Panc1 (cell line): ENCODE results near the gene PPP4R1. TPM values are rescaled to one million over a fixed set of nuclear protein-coding genes. Genes with fewer than 3 reads are reported as not detected.

Experiments used
- ATAC-seq: fragments of 200-7000 bp; cut with Tn5 transposase; 2 replicates; pipeline ENCODE4 v1.9.1; 2020; ENCODE audit warnings: mild to moderate bottlenecking, moderate library complexity
- BruUV-seq: library from RNA; stranded (reverse); fragments of 400-500 nt; replicated peaks from 2 replicates; lab custom pipeline; 2021; lab: Mats Ljungman, UMichigan
- CTCF ChIA-PET: fragments of 300-600 bp; sonication (Branson Sonifier 250); formaldehyde crosslinking; loops from one replicate; lab custom pipeline; 2022; ENCODE audit warnings: antibody characterized with exemption; lab: Charles Lee
- POLR2A ChIA-PET: fragments of 300-600 bp; sonication (Branson Sonifier 250); formaldehyde crosslinking; loops from one replicate; lab custom pipeline; 2022; ENCODE audit warnings: antibody characterized with exemption; lab: Charles Lee
- DNase-seq: peaks from one replicate; pipeline ENCODE4 v3.0.0-alpha.2; 2010; ENCODE audit warnings: low read depth, low spot score
- H3K27ac ChIP-seq: 2 replicates; pipeline ENCODE4 v1.5.1; 2011; ENCODE audit warnings: mild to moderate bottlenecking, low read length, inconsistent platforms
- H3K27me3 ChIP-seq: fragments of 200-500 bp; sonication (Bioruptor generic); 2 replicates; pipeline ENCODE4 v1.6.0; 2014; ENCODE audit warnings: low read length, inconsistent platforms; ENCODE audit not compliant: control insufficient read depth, insufficient read depth
- H3K36me3 ChIP-seq: fragments of 200-500 bp; sonication (Bioruptor generic); 2 replicates; pipeline ENCODE4 v1.5.1; 2014; ENCODE audit warnings: inconsistent platforms, mild to moderate bottlenecking, low read length, moderate library complexity; ENCODE audit not compliant: control insufficient read depth, insufficient read depth
- H3K4me1 ChIP-seq: 2 replicates; pipeline ENCODE4 v1.5.1; 2011; ENCODE audit warnings: inconsistent platforms, mild to moderate bottlenecking, low read length, moderate library complexity; ENCODE audit not compliant: control insufficient read depth, insufficient read depth
- H3K4me3 ChIP-seq, 2 experiments: 2 replicates each; pipeline ENCODE4 v1.5.1; 2011 to 2012; ENCODE audit warnings: low read depth in 2 of 2, low read length in 2 of 2, mild to moderate bottlenecking in 2 of 2, inconsistent platforms in 1 of 2, moderate library complexity in 1 of 2
- H3K9me3 ChIP-seq: fragments of 200-500 bp; sonication (Bioruptor generic); 2 replicates; pipeline ENCODE4 v1.5.1; 2014; ENCODE audit warnings: low read depth, mild to moderate bottlenecking, inconsistent platforms, low read length, moderate library complexity; ENCODE audit not compliant: control insufficient read depth, insufficient read depth
- POLR2AphosphoS5 ChIP-seq: IDR thresholded peaks from 2 replicates; pipeline ENCODE4 v1.6.1; 2012; ENCODE audit warnings: mild to moderate bottlenecking, low read depth, low read length, moderate library complexity
- SIN3A ChIP-seq: IDR thresholded peaks from 2 replicates; pipeline ENCODE4 v1.6.1; 2012; ENCODE audit warnings: low read depth, mild to moderate bottlenecking, low read length, moderate library complexity, borderline replicate concordance; ENCODE audit not compliant: insufficient read depth
- TCF7L2 ChIP-seq: IDR thresholded peaks from 2 replicates; pipeline ENCODE4 v1.6.1; 2011; ENCODE audit warnings: mild to moderate bottlenecking, low read depth, low read length, inconsistent platforms
- in situ Hi-C: cut with HindIII; loops from 2 replicates; pipeline ENCODE4 v1.10.0; 2016; ENCODE audit warnings: low sequenced_read_pairs, low pct_unique_long_range_greater_than_20kb
- intact Hi-C: fragments of 100-400 bp; cut with micrococcal nuclease; formaldehyde crosslinking; loops from one replicate; pipeline ENCODE4 v1.10.0; 2022; ENCODE audit not compliant: unreplicated experiment
- total RNA-seq: library from RNA; stranded (reverse); gene quantifications from one replicate; pipeline ENCODE4 v1.2.1, GENCODE V29; 2021; ENCODE audit not compliant: unreplicated experiment
- TF ChIP-seq, protein P1 (sequence below), 2 experiments: IDR thresholded peaks; 2 replicates each; pipeline ENCODE4 v1.6.1; 2011 to 2012; ENCODE audit warnings: low read depth in 2 of 2, control low read depth in 1 of 2, low read length in 1 of 2, mild to moderate bottlenecking in 1 of 2, moderate library complexity in 1 of 2; ENCODE audit not compliant: insufficient read depth in 1 of 2
- TF ChIP-seq, protein P2 (sequence below): fragments of 450-650 bp; IDR thresholded peaks from 2 replicates; pipeline ENCODE4 v1.5.1; 2017; ENCODE audit warnings: mild to moderate bottlenecking

The PPP4R1 gene
- total RNA-seq, 1 experiment from 2014 or later, result 80.6 TPM

DNA sequence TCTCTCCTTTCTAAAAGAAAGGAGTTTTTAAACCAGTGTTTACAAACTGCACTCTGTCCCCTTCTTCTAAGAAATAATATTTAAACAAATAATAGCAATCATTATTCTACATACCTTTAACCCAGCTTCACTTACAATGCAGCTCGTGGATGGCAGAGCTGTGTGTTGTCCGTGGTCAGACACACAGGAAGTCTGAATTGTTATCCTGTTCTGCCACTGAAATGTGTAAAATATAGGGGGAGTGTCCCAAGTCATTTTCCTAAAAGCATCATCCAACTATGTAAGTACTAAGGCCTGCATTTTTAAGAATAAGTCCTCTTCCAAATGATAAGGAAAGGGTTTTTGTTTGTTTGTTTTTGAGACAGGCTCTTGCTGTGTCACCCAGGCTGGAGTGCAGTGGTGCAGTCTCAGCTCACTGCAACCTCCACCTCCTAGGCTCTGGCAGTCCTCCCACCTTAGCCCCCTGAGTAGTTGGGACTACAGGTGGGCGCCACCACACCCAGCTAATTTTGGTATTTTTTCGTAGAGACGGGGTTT is 2.7 kb upstream of the PPP4R1 start:
- in situ Hi-C loops, result no loop called here
- no TSS peak for BruUV-seq
- POLR2A ChIA-PET, result no interaction called here
- H3K9me3 ChIP-seq, result no peaks in the 10 kb centered on the region
- no peak for TF ChIP-seq SIN3A
- TF ChIP-seq, protein P1, sequence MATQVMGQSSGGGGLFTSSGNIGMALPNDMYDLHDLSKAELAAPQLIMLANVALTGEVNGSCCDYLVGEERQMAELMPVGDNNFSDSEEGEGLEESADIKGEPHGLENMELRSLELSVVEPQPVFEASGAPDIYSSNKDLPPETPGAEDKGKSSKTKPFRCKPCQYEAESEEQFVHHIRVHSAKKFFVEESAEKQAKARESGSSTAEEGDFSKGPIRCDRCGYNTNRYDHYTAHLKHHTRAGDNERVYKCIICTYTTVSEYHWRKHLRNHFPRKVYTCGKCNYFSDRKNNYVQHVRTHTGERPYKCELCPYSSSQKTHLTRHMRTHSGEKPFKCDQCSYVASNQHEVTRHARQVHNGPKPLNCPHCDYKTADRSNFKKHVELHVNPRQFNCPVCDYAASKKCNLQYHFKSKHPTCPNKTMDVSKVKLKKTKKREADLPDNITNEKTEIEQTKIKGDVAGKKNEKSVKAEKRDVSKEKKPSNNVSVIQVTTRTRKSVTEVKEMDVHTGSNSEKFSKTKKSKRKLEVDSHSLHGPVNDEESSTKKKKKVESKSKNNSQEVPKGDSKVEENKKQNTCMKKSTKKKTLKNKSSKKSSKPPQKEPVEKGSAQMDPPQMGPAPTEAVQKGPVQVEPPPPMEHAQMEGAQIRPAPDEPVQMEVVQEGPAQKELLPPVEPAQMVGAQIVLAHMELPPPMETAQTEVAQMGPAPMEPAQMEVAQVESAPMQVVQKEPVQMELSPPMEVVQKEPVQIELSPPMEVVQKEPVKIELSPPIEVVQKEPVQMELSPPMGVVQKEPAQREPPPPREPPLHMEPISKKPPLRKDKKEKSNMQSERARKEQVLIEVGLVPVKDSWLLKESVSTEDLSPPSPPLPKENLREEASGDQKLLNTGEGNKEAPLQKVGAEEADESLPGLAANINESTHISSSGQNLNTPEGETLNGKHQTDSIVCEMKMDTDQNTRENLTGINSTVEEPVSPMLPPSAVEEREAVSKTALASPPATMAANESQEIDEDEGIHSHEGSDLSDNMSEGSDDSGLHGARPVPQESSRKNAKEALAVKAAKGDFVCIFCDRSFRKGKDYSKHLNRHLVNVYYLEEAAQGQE (IDR thresholded peaks at IDR 0.05; ENCODE audit: insufficient read depth in 1 of 2, low read depth in 2 of 2, low read length in 1 of 2), result no peak
- TF ChIP-seq TCF7L2, result no peak
- TF ChIP-seq, protein P2, sequence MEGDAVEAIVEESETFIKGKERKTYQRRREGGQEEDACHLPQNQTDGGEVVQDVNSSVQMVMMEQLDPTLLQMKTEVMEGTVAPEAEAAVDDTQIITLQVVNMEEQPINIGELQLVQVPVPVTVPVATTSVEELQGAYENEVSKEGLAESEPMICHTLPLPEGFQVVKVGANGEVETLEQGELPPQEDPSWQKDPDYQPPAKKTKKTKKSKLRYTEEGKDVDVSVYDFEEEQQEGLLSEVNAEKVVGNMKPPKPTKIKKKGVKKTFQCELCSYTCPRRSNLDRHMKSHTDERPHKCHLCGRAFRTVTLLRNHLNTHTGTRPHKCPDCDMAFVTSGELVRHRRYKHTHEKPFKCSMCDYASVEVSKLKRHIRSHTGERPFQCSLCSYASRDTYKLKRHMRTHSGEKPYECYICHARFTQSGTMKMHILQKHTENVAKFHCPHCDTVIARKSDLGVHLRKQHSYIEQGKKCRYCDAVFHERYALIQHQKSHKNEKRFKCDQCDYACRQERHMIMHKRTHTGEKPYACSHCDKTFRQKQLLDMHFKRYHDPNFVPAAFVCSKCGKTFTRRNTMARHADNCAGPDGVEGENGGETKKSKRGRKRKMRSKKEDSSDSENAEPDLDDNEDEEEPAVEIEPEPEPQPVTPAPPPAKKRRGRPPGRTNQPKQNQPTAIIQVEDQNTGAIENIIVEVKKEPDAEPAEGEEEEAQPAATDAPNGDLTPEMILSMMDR, result no peak
- TF ChIP-seq POLR2AphosphoS5, result no peak
- H3K27ac ChIP-seq, result peak overlapping the region; percentile 95
- intact Hi-C loops, result no loop called here
- CTCF ChIA-PET, result interaction anchor here (0.7 kb wide), 1 partner anchor 42 kb away, joined by 5 read pairs; no protein-coding TSS in a partner anchor
- peaks cover 38% of the 10 kb centered on the region for H3K4me1 ChIP-seq
- no peaks in the 10 kb centered on the region for H3K36me3 ChIP-seq
- H3K27me3 ChIP-seq, result no peaks in the 10 kb centered on the region
- DNase-seq (no peak), ATAC-seq (no peak)
- H3K4me3 ChIP-seq, result no peak overlapping the region

GRCh38 chr18:9616049-9616448 is 1.7 kb upstream of the PPP4R1 start:
- intact Hi-C loops, result no loop called here
- no peak for TF ChIP-seq SIN3A
- TF ChIP-seq, protein P2, result no peak
- no peak for TF ChIP-seq POLR2AphosphoS5
- no peak for TF ChIP-seq TCF7L2
- TF ChIP-seq, protein P1 (IDR thresholded peaks at IDR 0.05; ENCODE audit: insufficient read depth in 1 of 2, low read depth in 2 of 2, low read length in 1 of 2), result no peak
- H3K9me3 ChIP-seq, result no peaks in the 10 kb centered on the region
- H3K36me3 ChIP-seq, result peaks cover 4% of the 10 kb centered on the region; the same call in 1 of the 2 replicates
- in situ Hi-C loops, result no loop called here
- peaks cover 38% of the 10 kb centered on the region for H3K4me1 ChIP-seq
- peak overlapping the region; percentile 95 for H3K27ac ChIP-seq
- ChIA-PET POLR2A (interaction anchor here (0.6 kb wide), 2 partner anchors 34 to 180 kb away, joined by 4 to 8 read pairs; no protein-coding TSS in a partner anchor), CTCF (no interaction called here)
- ATAC-seq (no peak), DNase-seq (no peak)
- H3K27me3 ChIP-seq, result no peaks in the 10 kb centered on the region
- no peak overlapping the region for H3K4me3 ChIP-seq
- no TSS peak for BruUV-seq
